OCI-LY7 (cell line): Measurements from ENCODE around the gene SOX8. TPM values are rescaled to one million over a fixed set of nuclear protein-coding genes. Genes with fewer than 3 reads are reported as not detected.

Experiments used
- BruUV-seq: library from RNA; stranded (reverse); fragments of 400-500 nt; replicated peaks from 2 replicates; lab custom pipeline; 2021; lab: Mats Ljungman, UMichigan
- CTCF ChIA-PET: fragments of 300-600 bp; sonication (Branson Sonifier 250); formaldehyde crosslinking; loops from one replicate; lab custom pipeline; 2022; ENCODE audit warnings: antibody characterized with exemption; ENCODE audit not compliant: unreplicated experiment; lab: Charles Lee
- POLR2A ChIA-PET: fragments of 300-600 bp; sonication (Branson Sonifier 250); formaldehyde crosslinking; loops from one replicate; lab custom pipeline; 2022; ENCODE audit warnings: antibody characterized with exemption; lab: Charles Lee
- DNase-seq: peaks from one replicate; pipeline ENCODE4 v3.0.0-alpha.2; 2015; ENCODE audit warnings: low spot score
- H2AFZ ChIP-seq: fragments of 200-600 bp; sonication (generic), shearing (Covaris generic); 2 replicates; pipeline ENCODE4 v1.6.1; 2014; ENCODE audit warnings: mild to moderate bottlenecking, antibody characterized with exemption, low read length, moderate library complexity
- H3K27ac ChIP-seq: fragments of 200-600 bp; sonication (generic); 2 replicates; pipeline ENCODE4 v1.5.1; 2014; ENCODE audit warnings: mixed run types, low read depth, mild to moderate bottlenecking, moderate library complexity, low read length, inconsistent platforms; ENCODE audit not compliant: poor library complexity, severe bottlenecking
- H3K36me3 ChIP-seq: fragments of 200-600 bp; sonication (generic); 2 replicates; pipeline ENCODE4 v1.6.1; 2014; ENCODE audit warnings: mild to moderate bottlenecking, antibody characterized with exemption, low read length, moderate library complexity, mixed read lengths; ENCODE audit not compliant: insufficient read depth
- H3K4me1 ChIP-seq: fragments of 200-600 bp; sonication (generic); 2 replicates; pipeline ENCODE4 v1.5.1; 2014; ENCODE audit warnings: mild to moderate bottlenecking, low read length; ENCODE audit not compliant: insufficient read depth, poor library complexity, severe bottlenecking
- H3K4me2 ChIP-seq: fragments of 200-600 bp; sonication (generic); 2 replicates; pipeline ENCODE4 v1.6.1; 2014; ENCODE audit warnings: mild to moderate bottlenecking, low read length
- H3K4me3 ChIP-seq: fragments of 200-600 bp; sonication (generic); 2 replicates; pipeline ENCODE4 v1.5.1; 2014; ENCODE audit warnings: mild to moderate bottlenecking, low read depth, low read length; ENCODE audit not compliant: poor library complexity, severe bottlenecking
- H3K79me2 ChIP-seq: fragments of 200-600 bp; sonication (generic); 2 replicates; pipeline ENCODE4 v1.6.1; 2016; ENCODE audit warnings: low read depth, mild to moderate bottlenecking, low read length, moderate library complexity, mixed read lengths; ENCODE audit not compliant: insufficient read depth
- H3K9me2 ChIP-seq: fragments of 200-600 bp; sonication (generic); 2 replicates; pipeline ENCODE4 v1.6.1; 2016; ENCODE audit warnings: mild to moderate bottlenecking, low read length, mixed read lengths; ENCODE audit not compliant: insufficient read depth
- H3K9me3 ChIP-seq: fragments of 200-600 bp; sonication (generic); 2 replicates; pipeline ENCODE4 v1.6.1; 2014; ENCODE audit warnings: mild to moderate bottlenecking, mixed run types, low read length, mixed read lengths
- H4K20me1 ChIP-seq: fragments of 200-600 bp; sonication (generic); 2 replicates; pipeline ENCODE4 v1.6.1; 2014; ENCODE audit warnings: mild to moderate bottlenecking, antibody characterized with exemption, low read length, moderate library complexity, mixed read lengths; ENCODE audit not compliant: insufficient read depth
- EZH2phosphoT487 ChIP-seq: fragments of 200-600 bp; sonication (generic); IDR thresholded peaks from 2 replicates; pipeline ENCODE4 v1.6.1; 2018; ENCODE audit warnings: low read depth, borderline replicate concordance, mild to moderate bottlenecking, mixed run types, antibody characterized with exemption, low read length, moderate library complexity, mixed read lengths
- intact Hi-C: fragments of 100-400 bp; cut with micrococcal nuclease; formaldehyde crosslinking; loops from one replicate; pipeline ENCODE4 v1.10.0; 2022; ENCODE audit not compliant: unreplicated experiment
- total RNA-seq, 2 experiments: library from RNA; depleted of rRNA in 1 of 2; stranded (reverse); fragments of >200 nt in 1 of 2; shearing (Covaris generic) in 1 of 2; gene quantifications; 2 replicates each; pipeline ENCODE4 v1.2.3, GENCODE V29; 2014 to 2022
- TF ChIP-seq, protein P1 (sequence below): fragments of 200-600 bp; sonication (generic); conservative IDR thresholded peaks from 2 replicates; pipeline ENCODE4 v1.5.1; 2014; ENCODE audit warnings: mild to moderate bottlenecking, antibody characterized with exemption, low read length, moderate library complexity, mixed read lengths

SOX8 gene
- total RNA-seq, 2 experiments from 2014 or later = 0.85 to 2.4 TPM

DNA sequence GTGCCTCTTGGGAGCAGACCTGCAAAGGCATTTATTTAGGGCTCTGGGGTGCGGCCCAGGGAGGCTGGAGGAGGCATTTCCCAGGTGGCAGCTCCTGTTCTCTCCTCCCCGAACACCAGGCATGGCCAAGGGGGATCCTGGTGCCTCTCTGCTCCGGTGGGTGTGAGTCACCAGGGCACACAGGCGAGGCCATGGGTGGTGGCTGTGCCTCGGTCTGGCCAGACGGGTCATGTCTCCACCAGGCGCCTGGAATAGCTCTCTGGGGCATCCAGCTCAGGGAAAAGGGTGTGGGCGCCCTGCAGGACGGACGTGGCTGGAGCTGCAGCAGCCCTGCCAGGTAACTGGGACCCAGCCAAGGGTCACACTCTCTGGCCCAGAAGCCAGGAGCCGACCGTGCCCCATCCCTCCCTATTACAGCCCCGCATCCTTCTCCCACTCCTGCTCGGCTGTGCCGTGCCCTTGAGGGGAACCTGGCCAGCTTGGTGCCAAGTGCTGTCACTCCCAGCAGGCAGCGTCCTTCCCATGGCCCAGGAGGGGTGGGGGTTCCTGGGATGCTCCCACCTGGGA, 25.8 kb downstream of the SOX8 start:
- Histone ChIP-seq H4K20me1 (no peaks in the 10 kb centered on the region), H3K4me3 (no peak overlapping the region), H2AFZ (no peak overlapping the region), H3K4me1 (no peaks in the 10 kb centered on the region), H3K4me2 (no peak overlapping the region), H3K27ac (no peak overlapping the region), H3K9me3 (no peaks in the 10 kb centered on the region), H3K9me2 (no peaks in the 10 kb centered on the region), H3K36me3 (no peaks in the 10 kb centered on the region), H3K79me2 (no peaks in the 10 kb centered on the region)
- DNase-seq = no peak
- TF ChIP-seq, protein P1, sequence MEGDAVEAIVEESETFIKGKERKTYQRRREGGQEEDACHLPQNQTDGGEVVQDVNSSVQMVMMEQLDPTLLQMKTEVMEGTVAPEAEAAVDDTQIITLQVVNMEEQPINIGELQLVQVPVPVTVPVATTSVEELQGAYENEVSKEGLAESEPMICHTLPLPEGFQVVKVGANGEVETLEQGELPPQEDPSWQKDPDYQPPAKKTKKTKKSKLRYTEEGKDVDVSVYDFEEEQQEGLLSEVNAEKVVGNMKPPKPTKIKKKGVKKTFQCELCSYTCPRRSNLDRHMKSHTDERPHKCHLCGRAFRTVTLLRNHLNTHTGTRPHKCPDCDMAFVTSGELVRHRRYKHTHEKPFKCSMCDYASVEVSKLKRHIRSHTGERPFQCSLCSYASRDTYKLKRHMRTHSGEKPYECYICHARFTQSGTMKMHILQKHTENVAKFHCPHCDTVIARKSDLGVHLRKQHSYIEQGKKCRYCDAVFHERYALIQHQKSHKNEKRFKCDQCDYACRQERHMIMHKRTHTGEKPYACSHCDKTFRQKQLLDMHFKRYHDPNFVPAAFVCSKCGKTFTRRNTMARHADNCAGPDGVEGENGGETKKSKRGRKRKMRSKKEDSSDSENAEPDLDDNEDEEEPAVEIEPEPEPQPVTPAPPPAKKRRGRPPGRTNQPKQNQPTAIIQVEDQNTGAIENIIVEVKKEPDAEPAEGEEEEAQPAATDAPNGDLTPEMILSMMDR = no peak
- TF ChIP-seq EZH2phosphoT487 = no peak
- intact Hi-C loops = no loop called here
- POLR2A ChIA-PET = no interaction called here
- CTCF ChIA-PET = interaction anchor here (0.6 kb wide), 1 partner anchor 11 kb away, joined by 3 read pairs; no protein-coding TSS in a partner anchor
- no TSS peak for BruUV-seq

DNA sequence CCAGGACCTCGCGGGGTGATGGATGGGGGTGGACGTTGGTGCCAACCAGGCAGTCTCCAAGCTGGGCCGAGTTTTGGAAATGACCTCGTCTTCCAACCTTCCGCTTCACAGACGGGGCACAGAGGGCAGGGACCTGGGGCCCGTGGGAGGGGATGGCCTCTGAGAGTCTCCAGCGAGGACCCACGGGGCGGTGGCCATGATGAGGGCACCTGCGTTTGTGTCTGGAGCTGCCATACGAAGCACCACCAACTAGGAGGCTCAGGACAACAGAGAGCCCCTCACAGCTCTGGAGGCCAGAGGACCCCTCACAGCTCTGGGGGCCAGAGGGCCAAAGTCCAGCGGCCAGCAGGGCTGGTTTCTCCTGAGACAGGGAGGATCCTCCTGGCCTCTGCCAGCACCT, 26.5 kb downstream of the SOX8 start:
- Histone ChIP-seq H4K20me1 (no peaks in the 10 kb centered on the region), H2AFZ (no peak overlapping the region), H3K79me2 (no peaks in the 10 kb centered on the region), H3K4me2 (no peak overlapping the region), H3K9me2 (no peaks in the 10 kb centered on the region), H3K4me3 (no peak overlapping the region), H3K9me3 (no peaks in the 10 kb centered on the region), H3K27ac (no peak overlapping the region), H3K36me3 (no peaks in the 10 kb centered on the region), H3K4me1 (no peaks in the 10 kb centered on the region)
- ChIA-PET POLR2A (no interaction called here), CTCF (no interaction called here)
- no TSS peak for BruUV-seq
- intact Hi-C loops = no loop called here
- no peak for DNase-seq
- no peak for TF ChIP-seq EZH2phosphoT487
- TF ChIP-seq, protein P1 = no peak

DNA sequence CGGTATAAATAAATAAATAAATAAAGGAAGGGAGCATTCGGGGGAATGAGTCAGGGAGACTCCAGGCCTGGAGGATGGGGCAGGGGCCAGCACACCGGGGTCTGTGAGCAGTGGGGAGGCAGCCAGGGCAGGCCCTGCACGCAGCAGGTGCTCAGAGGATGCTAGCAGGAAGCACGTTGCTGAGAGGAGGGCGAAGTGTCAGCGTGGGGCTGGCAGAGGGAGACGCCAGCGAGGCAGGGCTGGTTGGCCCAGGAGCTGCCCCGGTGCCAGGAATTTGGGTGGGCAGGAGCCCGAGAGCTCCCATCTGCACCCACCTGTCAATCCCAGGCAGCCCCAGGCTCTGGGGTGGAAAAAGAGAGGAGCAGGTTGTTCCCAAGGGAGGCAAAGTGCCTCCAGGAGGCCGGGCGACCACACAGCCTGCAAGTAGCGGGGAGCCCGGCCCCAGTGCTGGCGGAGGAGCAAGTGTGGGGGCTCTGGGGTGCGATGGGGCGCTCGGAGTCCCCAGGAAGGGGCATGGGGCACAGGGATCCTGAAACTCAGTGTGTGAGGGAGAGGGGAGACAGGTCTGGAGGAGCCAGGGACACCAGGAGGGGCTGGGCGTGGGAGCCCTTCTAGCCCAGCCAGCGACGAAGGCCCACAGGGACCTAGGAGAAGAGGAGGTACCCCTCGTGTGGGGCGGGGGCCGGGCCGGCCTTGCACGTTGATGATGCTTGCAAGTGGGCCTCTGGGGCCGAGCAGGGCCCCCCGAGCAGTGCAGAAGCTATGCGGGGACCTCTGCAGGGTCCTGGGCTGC, 28.0 kb downstream of the SOX8 start:
- Histone ChIP-seq H3K9me2 (no peaks in the 10 kb centered on the region), H3K36me3 (no peaks in the 10 kb centered on the region), H2AFZ (no peak overlapping the region), H3K79me2 (no peaks in the 10 kb centered on the region), H3K27ac (no peak overlapping the region), H3K4me3 (no peak overlapping the region), H3K4me1 (no peaks in the 10 kb centered on the region), H3K9me3 (no peaks in the 10 kb centered on the region), H3K4me2 (no peak overlapping the region), H4K20me1 (no peaks in the 10 kb centered on the region)
- BruUV-seq = no TSS peak
- intact Hi-C loops = no loop called here
- no peak for TF ChIP-seq EZH2phosphoT487
- TF ChIP-seq, protein P1 = no peak
- ChIA-PET POLR2A (no interaction called here), CTCF (no interaction called here)
- no peak for DNase-seq
